Activated T-helper 1 cell treated with Interleukin-2 at 50 U/mL for 16 hours (primary cell): ENCODE measurements around the gene MED6.

ENCODE experiments used
- DNase-seq: peaks from one replicate; pipeline ENCODE4 v3.0.0-alpha.2; 2020; ENCODE audit warnings: low read depth

Gene MED6

DNA sequence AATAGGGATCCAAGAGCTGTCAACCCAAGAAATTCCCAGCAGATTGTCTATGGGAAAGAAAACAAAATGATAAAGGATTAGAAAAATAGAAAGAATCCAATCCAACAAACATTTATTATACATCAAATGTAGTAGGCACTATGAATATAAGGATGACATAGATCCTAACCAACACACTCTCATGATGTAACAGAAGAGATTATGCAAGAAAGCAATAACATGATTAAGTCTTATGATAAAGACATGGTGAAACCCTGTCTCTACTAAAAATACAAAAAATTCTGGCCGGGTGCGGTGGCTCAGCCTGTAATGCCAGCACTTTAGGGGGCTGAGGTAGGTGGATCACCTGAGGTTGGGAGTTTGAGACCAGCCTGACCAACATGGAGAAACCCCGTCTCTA is 2.7 kb downstream of the MED6 start:
- no peak for DNase-seq

DNA sequence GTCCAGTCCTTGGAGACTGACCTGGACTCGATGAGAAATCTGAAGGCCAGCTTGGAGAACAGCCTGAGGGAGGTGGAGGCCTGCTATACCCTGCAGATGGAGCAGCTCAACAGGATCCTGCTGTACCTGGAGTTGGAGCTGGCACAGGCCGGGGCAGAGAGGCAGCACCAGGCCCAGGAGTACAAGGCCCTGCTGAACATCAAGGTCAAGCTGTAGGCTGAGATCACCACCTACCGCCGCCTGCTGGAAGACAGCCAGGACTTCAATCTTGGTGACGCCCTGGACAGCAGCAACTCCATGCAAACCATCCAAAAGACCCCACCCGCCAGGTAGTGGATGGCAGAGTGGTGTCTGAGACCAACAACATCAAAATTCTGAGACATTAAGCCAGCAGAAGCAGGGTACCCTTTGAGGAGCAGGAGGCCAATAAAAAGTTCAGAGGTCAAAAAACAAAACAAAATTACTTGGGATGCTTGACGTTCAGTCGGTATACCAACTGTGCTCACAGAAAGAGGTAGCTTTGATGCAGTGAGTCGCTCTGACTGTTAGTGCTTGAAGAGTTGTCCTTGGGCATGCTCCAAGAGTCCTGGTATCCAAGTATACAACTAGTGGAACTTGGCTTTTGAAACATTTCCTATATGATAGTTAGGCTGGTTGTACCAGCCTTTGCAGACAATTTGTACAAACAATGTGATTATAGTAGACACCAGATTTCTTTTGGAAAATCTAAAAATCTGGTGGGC is 4.8 kb downstream of the MED6 start:
- no peak for DNase-seq

DNA sequence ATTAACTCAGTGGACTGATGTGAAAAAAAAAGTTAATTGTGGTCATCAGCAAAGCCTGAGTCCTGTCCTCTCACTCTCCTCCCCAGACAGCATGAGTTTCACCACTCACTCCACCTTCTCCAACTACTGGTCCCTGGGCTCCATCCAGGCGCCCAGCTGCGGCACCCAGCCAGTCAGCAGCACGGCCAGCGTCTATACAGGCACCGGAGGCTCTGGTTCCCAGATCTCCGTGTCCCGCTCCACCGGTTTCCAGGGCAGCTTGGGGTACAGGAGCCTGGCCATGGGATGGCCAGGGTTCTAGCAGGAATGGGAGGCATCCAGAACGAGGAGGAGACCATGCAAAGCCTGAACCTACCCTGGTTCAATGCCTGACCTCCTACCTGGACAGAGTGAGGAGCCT is 6.0 kb downstream of the MED6 start:
- no peak for DNase-seq

DNA sequence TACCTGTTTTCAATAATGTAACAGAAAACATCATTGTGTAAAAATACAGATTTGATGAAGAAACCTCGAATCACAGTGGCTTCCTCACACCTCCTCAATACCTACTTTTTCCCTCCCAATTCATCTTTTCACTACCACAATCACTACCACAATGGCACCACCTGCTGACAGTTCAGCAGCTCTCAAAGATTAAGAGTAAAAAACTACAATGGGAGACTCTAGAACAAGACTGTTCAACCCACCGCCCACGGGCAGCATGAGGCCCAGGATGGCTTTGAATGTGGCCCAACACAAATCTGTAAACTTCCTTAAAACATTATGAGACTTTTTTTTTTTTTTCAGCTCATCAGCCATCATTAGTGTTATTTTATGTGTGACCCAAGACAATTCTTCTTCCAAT is 15.2 kb downstream of the MED6 start:
- DNase-seq, result no peak

DNA sequence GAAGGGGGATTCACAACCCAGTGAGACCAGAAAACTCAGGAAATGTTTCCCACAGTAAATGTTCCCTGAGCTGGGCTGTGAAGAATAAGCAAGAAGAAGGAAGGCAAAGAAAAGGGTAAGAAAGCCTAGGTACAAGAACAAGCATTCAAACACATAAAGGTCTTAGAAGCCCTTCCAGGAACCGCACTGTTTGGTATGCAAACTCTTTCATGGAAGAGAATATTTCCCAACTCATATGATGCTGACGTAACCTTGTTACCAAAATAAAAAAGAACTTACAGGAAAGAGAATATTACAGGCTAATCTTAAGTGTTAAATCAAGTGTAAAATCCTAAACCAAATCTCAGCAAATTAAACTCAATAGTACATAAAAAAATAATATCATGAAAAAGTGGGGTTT is 23.6 kb downstream of the MED6 start:
- no peak for DNase-seq

DNA sequence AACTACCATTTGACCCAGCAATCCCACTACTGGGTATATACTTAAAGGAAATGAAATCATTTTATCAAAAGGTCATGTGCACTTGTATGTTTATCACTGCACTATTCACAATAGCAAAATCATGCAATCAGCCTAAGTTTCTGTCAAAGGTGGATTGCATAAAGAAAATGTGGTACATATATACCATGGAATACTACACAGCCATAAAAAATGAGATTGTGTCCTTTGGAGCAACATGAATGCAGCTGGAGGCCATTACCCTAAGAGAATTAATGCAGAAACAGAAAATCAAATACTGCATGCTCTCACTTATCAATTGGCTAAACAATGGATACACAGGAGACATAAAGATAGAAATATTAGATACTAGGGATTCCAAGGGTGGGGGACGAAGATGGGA is 27.4 kb downstream of the MED6 start:
- no peak for DNase-seq

DNA sequence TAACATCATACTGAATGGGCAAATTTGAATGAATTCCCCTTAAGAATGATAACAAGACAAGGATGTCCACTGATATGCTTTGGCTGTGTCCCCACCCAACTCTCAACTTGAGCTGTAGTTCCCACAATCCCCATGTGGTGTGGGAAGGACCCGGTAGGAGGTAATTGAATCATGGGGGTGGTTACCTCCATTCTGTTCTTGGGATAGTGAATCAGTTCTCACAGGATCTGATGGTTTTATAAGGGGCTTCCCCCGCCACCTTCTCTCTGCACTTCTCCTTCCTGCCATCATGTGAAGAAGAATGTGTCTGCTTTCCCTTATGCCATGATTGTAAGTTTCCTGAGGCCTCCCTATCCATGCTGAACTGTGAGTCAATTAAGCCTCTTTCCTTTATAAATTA is 29.3 kb downstream of the MED6 start:
- DNase-seq, result no peak

DNA sequence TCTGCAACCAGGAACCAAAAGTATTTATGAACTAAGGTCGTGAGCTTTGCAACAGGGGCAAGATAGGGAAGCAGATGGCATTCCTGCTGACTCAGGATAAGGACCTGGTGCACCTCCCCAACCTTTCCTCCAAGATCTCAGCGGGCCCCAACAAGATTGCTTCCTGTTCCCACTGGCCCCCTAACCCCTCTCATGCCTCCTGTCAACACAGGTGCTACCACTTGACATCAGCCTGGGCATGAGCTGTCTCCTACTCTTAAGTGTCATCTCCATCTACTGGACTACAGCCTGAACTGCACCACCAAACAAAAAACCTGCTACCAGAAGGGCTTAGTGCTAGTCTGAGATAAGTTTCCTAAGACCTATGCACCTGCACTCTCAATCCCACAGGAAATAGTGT is 32.7 kb downstream of the MED6 start:
- DNase-seq, result no peak

DNA sequence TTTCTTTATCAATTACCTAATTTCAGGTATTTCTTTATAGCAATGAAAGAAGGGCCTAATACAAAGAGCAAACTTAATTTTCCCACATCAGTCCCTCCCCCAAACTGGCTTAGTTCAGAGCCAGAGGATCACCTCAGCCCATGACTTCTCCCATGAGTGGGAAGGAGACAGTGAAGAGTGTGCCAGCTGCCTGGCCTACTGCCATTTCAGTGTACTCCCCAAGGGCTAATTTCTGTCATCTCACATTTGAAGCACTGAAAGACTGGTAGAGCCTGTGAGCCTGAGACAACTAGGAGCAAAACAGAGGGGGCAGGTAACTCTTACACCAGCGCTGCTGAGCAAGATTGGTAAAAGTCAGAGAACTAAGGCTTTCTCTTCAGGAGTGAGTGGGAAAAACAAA is 36.6 kb downstream of the MED6 start:
- no peak for DNase-seq

DNA sequence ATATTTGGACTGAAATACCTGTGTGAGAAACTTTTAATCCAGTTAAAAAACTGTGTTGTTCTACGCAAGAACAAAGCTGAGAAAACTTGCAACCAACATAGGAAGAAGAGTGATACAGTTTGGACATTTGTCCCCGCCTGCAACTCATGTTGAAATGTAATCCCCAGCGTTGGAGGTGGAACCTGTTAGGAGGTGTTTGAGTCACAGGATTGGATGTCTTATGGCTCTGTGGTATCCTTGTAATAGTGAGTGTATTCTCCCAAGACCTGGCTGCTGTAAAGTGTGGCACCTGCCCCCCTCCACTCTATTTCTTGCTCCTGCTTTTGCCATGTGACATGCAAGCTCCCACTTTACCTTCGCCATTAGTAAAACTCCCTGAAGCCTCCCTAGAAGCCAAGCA is 37.0 kb downstream of the MED6 start:
- DNase-seq, result no peak

DNA sequence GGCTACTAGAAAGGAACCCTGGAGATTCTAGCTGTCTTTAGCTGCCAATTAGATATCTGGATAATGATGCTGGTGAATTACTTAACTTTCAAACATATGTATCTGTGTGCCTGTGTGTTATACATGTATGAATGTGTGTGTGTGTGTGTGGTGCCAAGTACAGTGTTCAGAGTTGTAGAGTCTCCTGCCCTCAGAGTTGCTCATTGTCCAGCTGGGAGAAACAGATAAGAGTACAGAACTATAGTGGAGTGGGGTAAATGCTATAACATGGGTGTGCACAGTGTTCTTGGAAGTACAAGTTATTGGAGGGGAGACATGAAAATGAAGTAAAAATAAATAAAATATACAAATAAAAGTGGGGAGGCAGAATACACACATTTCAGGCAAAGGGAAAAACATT is 42.1 kb downstream of the MED6 start:
- DNase-seq, result no peak

DNA sequence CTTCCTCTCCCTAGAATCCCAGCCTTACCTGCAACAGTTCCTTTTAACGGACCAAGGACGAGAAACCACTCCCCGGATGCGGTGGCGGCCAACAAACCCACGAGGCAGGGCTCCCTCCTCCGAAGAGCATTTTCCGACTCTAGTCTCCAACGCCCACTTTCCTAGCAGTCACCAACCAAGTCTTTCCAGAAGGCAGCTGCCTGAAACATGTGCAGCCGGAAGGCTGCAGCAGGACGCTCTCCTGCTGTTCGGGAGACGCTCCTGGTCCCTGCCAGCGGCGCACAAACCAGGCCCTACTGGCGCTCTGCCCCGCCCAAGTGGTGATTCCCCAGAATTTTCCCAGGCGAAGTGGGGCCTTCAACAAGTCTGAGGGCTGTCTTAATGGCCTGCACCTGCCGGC is 44.6 kb downstream of the MED6 start:
- DNase-seq, result no peak

DNA sequence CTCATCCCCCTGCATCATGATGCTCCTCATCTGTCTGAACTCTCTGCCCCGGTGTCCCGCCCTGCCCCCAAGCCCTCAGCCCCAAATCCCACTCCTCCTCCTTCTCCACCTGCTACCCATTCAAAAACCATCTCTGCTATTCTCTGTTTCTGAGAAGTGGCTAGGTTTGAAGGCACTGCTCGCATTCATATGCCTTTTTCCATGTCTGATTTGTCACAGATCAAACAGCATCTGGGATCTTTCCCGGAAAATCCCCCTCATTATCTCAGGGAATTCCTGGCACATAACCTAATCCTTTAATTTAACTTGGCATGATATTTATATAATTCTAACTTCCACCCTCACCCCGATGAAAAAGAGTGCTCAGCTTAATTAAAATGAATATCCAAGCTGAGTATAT is 62.4 kb downstream of the MED6 start:
- DNase-seq, result no peak

DNA sequence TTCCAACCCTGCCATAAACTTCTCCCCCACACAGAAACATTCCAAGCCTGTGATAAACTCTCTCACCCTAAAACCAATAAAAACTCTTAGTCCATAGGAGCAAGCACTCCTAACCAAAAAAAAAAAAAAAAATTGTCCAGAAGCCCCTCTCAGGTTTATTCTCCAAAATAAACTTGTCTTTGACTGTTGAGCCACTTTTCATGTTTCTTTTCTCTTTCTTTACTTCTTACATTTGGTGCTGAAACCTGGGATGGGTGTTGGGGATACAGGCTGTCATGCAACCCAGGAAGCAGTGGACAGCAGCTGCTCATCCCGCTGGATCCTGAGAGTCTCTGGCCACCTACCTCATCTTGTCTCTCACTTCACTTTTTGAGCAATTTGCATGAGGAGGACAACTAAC is 63.6 kb downstream of the MED6 start:
- no peak for DNase-seq

DNA sequence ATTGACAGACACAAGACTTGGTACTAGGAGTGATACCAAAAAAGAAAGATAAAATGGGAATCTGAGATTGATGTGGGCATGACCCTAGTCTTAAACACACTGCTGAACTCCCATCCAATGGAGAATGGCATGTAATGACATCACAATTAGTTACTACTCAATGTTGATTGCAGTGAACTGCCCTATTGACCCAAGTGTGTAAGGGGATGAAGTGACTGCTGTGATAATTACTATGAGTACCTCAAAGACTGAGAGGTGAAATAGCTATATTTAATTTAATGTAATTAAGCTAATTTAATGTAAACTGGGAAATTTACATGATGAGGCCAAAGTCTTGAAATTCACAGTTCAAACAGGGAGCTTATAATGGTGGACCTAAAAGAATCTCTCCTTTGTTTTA is 65.6 kb downstream of the MED6 start, which contains the start of gene ADAM20:
Gene ADAM20, minus strand, starts transcription at position 101 of the 400 bp plus-strand sequence. CDS start 10,247 bp downstream, outside the sequence.
- no peak for DNase-seq
